Measurements from ENCODE around the gene CWC27.
A peak's percentile ranks its signal among the peaks of the same experiment; 100 is the strongest.

CWC27 gene

GRCh38 chr5:65065001-65065511 lies 296.3 kb downstream of the CWC27 start:
- FAIRE-seq = no peak
- TF ChIP-seq TAF1 (IDR thresholded peaks at IDR 0.05; ENCODE audit: borderline replicate concordance, low read depth, low read length) (no peak), POLR2AphosphoS5 (IDR thresholded peaks at IDR 0.05; ENCODE audit: low read depth, low read length) (no peak), POLR2A (IDR thresholded peaks at IDR 0.05; ENCODE audit: low read depth, low read length) (no peak)

GRCh38 chr5:65066387-65067146 lies 297.8 kb downstream of the CWC27 start:
- no peak for DNase-seq (ENCODE audit: insufficient read length)
- peak; percentile 70 for FAIRE-seq
- TF ChIP-seq TAF1 (IDR thresholded peaks at IDR 0.05; ENCODE audit: borderline replicate concordance, low read depth, low read length) (no peak), POLR2AphosphoS5 (IDR thresholded peaks at IDR 0.05; ENCODE audit: low read depth, low read length) (no peak), POLR2A (IDR thresholded peaks at IDR 0.05; ENCODE audit: low read depth, low read length) (no peak)

More at GRCh38 chr5:65065001-65065511, 296.3 kb downstream of the CWC27 start:
- no peak for DNase-seq (ENCODE audit: insufficient read length)

GRCh38 chr5:65067147-65067506 lies 298.4 kb downstream of the CWC27 start:
- FAIRE-seq (no peak), DNase-seq (ENCODE audit: insufficient read length) (no peak)
- TF ChIP-seq POLR2AphosphoS5 (IDR thresholded peaks at IDR 0.05; ENCODE audit: low read depth, low read length) (no peak), POLR2A (IDR thresholded peaks at IDR 0.05; ENCODE audit: low read depth, low read length) (no peak), TAF1 (IDR thresholded peaks at IDR 0.05; ENCODE audit: borderline replicate concordance, low read depth, low read length) (no peak)
